DMS 273 (cell line): ENCODE results near the gene PAX7.
"Not testable (repeated sequence)": the region's sequence is repeated elsewhere in the genome, so short reads cannot be mapped to it uniquely, and the experiment has no call there.

Source experiments
- DNase-seq: peaks from one replicate; lab custom pipeline; 2025; ENCODE audit not compliant: unreplicated experiment; lab: John Stamatoyannopoulos, UW

PAX7 gene

DNA sequence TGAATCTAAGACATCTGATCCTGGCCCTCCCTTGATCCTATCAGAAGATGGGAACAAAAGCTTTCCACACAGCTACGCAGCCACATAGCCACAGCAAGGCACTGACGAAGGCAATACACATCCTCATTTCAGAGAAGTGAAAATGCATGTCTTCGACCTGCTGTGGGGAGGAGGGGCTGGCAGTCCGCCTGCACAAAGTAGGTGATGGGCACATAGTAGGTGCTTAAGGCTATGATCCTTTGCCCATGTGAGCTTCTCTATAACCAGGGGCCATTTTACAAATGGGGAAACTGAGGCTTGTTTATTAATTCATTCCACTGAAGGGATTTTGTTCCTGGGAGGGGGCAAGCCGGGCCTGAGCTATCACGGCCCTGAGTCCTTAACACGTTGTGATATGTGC lies 94.2 kb downstream of the PAX7 start:
- DNase-seq = no peak

DNA sequence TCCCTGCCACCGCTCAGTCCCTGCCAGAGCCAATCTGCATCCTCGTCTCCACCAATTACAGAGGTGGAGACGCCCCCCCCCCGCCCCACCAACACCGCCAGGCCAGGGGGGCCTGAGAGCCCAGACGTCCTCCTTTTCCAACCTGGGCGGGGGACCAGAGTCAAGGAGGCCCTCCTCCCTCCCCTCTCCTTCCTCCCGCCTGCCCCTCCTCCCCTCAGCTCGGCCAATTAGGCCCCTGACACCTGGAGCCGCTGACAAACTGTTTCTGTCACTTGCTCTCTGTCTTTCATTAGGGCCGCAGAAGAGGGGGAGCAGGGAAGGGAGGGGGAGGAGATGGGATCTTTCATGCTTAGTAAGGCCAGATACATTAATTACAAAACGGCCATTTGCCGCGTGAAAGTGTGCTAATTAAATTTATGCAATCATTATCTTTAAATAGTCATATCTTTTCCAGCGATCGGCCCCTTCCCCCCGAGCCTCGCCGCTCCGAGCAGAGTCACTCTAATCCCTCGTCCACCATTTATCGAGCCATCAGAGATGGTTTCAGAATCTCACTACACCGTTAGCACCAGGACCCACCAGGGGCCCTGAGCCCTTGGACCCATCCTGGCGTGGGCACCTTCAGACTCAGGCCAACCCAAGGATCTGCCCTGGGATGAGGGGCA lies 94.7 kb downstream of the PAX7 start:
- no peak for DNase-seq

DNA sequence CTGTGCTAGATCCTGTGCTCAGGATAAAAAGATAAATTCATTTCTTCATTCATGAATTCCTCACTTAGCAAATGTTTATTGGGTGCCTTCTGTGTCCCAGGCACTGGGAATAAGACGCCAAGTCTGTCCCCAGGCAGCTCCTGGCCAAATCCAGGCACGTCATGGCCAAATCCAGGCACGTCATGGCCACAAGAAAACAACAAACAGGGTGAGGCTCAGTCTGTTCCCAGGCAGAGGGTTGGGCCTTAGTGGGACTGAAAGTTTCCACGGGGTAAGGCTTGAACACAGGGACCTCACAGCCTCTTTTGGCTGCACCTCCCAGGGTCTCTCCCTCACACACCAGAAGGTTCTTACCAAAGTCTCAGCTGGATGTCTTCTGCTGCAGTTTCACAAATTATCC lies 95.7 kb downstream of the PAX7 start:
- no peak for DNase-seq

DNA sequence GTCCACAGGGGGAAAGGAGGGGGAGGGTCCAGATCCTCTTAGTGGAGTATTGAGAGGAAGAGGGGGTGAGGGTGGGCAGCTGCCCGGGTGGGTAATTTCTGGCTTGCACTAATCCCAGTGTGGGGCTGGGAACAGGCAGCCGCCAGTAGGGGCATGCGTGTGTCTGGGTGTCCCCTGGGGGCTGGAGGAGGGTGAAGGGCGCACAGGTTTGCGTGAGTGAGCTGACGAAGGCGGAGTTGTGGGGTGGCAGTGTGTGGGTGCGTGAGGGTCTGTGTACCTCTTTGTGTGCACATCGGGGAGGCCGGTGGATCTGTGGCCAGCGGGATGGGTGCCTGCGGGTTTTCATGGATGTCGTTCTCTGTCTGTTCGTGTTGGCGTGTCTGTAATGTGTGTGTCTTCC lies 97.3 kb downstream of the PAX7 start:
- no peak for DNase-seq

DNA sequence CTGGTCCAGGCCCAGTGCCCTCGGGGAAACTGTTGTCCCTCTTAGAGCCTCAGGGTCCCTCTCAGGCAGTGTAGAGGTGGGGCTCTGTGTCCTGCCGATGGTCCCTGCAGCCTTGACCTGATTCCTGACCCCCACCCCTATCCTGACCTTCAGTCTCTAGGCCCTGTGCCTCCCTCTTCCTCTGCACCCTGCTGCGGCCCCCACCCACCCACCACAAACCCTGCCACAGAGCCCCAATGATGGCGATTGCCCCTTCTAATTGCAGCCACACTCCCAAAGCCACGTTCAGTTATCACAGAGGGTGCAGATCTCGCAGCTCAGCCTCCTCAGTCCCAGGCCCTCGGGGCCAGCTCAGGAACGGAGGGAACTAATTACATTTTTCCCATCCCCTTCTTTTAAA lies 99.7 kb downstream of the PAX7 start:
- DNase-seq = no peak

DNA sequence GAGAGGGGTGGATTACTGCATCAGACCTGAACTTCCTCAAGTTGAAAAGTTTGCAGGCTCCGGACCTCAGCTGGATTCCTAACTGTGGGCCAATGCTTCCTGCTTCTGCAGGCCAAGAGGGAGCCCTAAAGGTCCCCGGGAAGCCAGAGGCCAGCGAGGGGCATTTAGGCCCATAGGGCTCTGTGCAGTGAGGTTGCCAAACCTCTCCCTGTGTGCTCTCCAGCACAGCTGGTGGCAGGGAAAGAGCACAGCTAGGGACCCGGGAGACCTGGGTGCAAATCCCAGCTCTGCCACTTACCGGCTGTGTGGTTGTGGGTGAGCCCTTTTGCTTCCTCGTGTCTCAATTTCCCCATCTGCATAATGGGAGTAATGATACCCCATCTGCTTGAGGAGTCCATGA lies 100.5 kb downstream of the PAX7 start:
- no peak for DNase-seq

DNA sequence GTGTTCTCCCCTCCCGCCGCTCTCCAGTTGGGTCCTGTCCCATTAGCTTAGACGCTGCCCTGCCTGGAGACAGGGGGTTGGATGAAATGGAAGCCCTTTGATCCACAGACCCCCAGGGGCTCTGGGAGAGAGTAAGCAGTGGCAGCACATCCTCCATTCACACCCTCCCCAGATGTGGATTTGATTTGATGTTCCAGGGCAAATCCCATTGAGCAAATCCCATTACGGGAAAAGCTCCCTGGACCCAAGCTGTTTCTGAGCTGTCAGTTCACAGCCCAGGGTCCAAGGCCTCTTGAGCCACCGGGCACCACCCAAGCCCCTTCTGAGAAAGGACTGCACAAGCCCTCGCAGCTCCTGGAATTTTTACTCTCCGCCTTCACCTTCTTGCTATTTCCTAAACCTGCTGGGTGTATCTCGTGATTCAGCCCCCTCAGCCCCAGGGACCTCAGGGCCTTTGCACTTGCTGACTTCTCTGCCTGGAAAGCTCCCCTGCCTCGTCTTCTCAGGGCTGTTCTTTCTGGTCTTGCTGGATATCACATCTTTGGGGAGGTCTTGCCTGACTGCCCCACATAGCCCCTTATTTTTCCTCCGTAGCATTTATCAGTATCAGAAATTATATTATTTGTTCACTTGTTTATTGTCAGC lies 101.1 kb downstream of the PAX7 start:
- no peak for DNase-seq

DNA sequence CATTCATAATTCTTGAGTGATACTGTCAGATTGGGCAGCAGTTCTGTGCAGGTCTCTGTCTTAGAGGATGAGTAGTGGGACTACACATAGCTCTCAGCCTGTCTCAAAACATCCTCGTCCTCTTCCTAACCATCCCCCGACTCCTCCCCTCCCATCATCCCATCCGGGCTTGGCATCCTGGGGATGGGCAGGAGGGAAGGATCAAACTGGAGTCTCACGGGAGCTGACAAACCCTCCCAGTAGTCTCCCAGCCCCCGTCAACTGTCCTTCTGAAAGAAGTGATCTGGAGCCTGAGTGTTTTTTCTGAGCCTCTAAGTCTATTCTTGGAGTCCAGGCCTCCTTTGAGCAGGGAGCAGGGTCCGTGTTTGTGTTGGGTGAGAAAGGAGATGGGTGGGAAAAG lies 102.0 kb downstream of the PAX7 start:
- DNase-seq = no peak

DNA sequence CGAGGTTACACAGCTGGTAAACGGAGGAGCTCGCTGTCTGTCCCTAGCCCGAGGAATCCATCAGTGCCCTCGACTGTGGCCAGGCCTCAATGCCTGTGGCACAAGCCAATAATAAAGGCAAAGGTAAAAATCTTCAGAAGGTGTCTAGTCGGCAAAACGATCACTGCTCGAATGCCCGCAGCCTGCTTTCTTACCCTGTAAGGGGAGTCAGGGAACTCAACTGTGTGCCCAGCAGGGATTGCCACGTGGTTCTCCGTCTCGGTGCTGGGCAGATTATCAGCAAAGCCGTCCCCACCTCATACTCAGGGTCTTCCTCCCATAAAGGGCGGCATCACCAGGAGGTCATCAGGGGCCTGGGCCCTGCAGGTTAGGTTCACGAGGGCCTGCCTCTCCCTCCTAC lies 103.4 kb downstream of the PAX7 start:
- no peak for DNase-seq

DNA sequence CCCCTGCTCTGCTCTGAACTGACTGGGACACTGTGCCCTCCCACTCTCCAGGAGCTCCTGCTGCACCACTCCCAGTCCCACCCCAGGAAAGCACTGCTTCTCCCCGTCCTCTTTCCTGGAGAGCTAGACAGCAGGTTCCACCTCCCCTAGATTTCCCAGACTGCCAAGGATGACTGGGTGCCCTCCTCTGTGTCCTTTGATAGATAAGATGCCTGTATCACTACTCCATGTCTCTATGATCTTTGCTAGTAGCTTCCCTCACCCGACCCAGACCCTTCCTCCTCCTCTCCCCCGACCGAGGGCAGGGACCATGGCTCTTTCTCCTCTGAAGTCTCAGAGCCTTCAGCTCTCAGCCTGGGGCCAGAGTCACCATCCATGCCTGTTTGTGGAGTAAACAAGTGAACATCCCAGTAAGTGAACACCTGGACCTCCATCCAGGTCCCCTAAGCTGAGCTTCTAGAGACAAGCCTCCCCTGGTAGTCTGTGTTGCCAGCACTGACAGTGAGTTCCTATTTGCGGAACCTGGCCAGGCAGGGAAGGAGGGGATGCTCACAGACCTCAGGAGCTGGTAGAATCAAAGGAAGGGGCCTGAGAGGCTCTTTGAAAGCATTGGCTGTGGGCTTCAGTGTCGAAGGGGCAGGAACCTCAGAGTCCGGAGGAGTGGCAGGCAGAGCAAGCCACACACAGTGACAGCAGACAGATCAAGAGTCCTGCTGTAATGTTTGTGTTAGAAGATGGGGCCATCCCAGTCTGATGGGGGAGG lies 104.0 kb downstream of the PAX7 start:
- no peak for DNase-seq

DNA sequence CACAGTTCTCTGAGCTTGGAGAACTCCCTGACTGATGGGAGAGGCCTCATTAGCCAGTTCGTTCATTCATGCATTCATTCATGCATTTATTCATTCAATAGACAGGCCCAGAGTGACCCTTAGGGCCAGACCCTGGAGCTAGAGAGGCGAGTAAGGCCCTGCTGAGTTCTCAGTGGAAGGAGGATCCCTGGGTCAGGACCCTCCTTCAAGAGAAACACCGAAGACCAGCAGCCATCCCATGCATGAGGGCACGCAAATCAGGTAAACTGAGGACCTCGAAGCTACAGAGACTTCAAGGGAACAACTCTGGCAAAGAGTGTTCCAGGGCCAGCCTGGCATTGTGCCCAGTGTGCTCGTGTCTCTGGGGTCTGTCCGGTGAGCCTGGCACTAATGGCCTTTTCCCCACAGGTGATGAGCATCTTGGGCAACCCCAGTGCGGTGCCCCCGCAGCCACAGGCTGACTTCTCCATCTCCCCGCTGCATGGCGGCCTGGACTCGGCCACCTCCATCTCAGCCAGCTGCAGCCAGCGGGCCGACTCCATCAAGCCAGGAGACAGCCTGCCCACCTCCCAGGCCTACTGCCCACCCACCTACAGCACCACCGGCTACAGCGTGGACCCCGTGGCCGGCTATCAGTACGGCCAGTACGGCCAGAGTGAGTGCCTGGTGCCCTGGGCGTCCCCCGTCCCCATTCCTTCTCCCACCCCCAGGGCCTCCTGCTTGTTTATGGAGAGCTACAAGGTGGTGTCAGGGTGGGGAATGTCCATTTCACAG lies 104.8 kb downstream of the PAX7 start:
- DNase-seq = no peak

DNA sequence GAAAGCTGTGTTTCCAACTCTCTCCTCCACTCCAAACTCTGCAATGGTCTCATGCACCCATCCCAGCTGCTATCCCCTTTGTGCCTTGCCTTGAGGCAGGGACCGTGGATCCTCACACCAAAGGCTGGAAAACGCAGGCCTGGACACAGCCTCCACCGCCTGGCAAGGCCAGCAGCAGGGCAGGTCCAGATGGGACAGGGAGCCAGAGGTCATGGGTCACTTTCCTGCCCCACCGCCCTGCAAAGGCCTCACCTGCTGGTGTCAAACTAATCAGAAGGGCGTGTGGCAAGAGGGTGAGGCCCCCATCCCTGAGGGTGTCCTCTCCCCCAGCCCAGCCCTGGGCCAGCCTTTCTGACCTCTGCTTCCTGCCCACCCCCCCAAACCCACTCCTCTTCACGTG lies 106.3 kb downstream of the PAX7 start:
- DNase-seq = no peak

DNA sequence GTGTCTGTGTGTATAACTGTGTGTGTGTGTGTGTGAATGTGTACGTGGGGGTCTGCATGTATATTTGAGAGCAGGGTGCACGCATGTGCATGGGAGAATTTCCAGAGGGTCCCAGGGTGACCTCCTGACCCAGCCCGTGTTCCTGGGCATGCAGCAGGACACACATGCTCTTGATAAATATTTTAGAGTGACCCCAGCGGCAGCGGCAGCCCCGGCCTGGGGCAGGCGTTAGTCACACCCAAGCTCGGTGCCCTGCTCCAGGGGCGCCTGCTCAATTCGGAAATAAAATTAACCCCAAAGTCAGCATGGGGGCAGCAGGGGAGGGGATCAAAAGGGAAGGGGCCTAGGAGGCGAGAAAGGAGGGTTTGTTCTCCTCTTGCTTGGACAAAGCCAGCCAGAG lies 107.5 kb downstream of the PAX7 start:
- no peak for DNase-seq

DNA sequence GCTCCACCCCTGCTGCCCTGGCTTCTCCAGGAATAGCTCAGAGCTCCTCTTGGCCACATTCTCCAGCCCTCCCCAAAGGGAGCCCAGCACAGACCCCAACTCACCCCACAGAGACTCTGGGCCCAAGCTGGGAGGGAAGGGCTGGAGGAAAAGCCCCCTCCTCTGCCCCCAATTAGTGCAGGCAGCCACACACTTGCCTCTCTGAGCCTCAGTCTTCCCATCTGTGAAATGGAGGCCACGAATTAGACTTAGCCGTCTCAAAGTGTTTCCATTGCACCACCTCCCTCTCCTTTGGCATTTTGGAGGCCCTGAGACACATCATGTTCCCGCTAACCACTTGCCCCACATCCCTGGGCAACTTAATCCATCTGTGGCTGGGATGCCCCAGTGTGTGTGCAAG lies 108.0 kb downstream of the PAX7 start:
- no peak for DNase-seq

DNA sequence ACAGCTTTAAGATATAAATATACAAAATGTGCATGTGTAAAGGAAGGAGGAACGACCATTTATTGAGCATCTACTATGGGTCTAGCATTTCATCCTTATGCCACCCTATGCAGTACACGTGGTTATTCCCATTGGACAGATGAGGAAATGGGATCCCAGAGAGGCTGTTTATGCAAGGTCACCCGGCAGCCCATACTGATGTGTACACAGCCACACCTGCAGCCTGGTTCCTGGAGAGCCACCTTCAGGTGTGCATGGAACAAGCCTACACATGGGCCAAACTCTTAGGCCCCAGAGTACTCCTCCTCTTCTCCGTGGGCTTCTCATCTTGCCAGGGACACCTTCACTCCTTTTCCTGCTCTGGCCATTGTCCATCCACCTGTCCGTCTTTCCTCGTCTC lies 108.8 kb downstream of the PAX7 start:
- DNase-seq = no peak

DNA sequence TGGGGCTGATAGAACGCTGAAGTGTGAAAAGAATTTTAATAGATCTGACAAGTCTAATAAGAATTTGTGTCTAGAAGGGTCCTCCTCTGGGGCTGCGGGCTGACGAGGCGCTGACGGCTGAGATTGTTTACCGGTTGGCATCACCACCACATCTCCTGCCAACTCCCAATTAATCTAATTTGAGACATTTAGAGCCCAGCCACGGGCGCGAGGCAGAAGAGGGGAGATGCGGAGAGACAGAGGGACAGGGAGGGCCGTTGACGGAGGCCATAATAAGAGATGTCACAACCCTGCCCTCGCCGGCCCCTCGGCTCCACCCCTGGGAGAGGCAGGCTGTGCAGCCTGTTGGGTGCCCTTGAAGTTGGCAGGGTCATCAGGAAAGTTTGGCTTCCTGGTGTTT lies 109.3 kb downstream of the PAX7 start:
- no peak for DNase-seq

DNA sequence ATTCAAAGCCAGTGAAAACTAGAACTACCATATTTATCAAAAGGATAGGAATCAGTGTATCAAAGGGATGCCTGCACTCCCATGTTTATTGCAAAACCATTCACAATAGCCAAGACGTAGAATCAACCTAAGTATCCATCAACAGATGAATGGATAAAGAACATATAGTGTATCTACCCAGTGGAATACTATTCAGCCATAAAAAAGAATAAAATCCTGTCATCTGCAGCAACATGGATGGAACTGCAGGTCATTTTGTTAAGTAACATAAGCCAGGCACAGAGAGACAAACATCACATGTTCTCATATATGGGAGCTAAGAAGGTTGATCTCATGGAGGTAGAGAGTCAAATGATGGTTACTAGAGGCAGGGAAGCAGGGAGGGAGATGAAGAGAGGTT lies 110.0 kb downstream of the PAX7 start:
- no peak for DNase-seq

DNA sequence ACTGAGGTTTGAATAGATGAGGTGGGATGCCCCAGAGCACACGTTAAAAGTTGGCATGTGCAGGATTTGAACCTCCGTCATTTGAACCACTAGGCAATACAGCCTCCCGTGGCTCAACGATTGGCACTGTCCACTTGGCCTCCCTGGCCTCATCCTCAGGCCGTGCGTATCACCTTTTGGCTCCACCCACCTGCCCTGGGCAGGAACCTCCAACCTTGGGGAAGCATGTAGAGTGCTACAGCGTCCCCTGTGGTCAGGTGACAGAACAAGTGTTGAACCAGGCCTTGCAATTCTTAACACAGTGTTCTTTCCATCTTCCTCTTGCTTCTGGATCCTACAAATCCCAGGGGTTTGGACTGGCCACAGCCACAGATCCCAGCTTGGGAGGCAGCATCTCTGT lies 112.6 kb downstream of the PAX7 start:
- no peak for DNase-seq

DNA sequence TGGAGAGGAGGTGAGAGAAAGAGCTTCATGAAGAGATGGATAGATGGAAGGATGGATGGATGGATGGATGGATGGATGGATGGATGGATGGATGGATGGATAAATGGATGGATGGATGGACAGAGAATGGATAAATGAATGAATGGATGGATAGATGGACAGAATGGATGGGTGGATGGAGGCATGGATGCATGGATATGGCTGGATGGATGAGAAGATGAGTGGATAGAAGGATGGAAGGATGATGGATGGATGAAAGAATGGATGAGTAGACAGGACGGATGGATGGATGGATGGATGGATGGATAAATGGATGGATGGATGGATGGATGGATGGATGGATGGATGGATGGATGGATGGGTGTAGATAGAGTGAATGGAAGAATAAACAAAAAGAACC lies 113.7 kb downstream of the PAX7 start:
- DNase-seq = not testable (repeated sequence)

DNA sequence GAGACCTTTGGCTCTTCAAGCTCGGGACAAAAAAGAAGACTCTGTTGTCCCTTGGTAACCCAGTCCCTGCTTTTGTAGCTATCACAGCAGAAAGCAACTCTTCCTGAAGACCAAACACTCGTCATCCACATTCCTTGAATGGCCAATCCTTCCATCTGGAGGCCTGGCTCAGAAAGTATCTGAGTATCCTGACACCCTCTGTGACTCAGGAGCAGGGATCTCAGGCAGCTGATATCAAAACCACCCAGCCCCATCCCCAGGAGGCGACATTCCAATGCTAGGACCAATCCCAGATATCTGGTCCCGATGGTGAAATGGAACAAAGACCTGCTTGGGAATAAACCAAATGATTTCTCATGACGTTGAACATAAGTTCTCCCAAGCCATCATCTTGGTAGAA lies 116.3 kb downstream of the PAX7 start:
- no peak for DNase-seq

DNA sequence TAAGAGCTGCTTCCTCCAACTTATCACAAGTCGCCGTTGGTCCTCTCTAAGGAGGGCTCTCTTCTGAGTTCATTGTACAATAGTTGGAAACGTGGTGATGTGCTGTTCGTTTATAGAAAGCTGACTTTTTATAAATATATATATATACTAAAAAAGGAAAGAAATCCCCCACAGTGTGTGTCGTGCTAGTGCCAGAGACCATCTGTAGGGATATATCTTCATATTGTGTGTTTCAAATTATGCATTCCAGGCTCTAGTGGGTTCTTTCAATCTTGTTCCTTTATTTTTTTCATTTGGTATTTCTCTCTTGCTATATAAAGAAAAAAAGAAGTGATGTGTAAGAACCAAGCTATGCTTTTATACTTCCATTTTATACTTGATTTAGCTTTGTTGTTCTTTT lies 117.0 kb downstream of the PAX7 start:
- no peak for DNase-seq

DNA sequence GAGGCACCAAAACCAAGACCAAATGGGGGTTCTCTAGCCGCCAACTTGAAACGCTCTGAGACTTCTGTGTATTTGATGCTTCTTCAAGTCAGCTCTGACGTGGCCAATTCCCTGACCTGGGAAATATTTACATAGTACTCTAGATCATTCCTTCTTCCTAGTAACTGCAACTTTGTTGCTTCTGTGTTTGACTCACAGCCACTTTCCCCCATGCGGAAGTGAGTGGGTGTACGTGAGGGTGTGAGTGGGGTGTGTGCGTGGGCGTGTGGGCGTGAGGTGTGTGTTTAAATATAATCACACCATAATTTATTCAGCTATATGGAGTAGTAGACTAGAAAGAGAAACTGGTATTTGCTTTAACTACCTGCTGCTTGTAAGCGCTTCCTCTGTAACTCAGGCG lies 117.8 kb downstream of the PAX7 start:
- no peak for DNase-seq
